HG03108 (cell line): ENCODE measurements around the gene ZNF277.
"Not testable (repeated sequence)": the region's sequence is repeated elsewhere in the genome, so short reads cannot be mapped to it uniquely, and the experiment has no call there.

Experiments
- ATAC-seq: cut with Tn5 transposase; IDR thresholded peaks from one replicate; pipeline ENCODE4 v1.9.1; 2021; ENCODE audit warnings: moderate library complexity; ENCODE audit not compliant: unreplicated experiment

Gene ZNF277

DNA sequence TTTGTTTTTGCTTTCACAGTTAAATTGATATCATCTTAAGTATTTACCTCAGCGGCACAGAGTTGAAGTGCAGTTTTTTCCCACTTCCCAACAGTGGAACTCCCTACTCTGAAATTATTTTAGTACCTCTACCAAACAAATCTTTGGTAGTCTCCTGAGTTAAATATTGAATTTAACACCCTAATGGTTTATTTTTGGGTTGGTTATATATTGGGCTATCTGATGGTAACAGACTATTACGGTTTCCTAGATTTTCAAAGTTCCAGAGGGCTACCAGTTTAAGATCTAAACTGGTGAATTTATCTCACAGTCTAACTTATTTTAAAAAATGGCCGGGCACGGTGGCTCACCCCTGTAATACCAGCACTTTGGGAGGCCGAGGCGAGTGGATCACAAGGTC lies 1.3 kb downstream of the ZNF277 start:
- no peak for ATAC-seq

- ATAC-seq, result no peak
These were observed 4.9 kb downstream of the ZNF277 start for GRCh38 chr7:112211348-112211907.

DNA sequence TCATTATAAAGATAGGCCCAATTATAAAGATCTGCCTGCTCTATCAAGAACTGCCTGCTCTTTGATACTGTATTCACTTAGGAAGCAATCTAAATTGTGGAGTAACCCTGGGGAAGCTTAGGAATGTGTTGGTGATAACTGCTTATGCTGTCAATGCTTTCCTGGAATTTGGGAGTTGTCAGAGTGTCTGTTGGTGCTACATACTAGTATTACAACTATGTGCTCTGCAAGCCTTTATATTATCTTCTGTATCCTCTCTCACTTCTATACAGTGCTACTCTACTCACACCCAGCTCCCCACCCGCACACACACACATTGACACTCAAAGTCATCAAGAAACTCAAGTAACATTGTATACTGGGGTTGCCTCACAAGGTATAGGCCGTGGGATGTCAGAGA lies 6.1 kb downstream of the ZNF277 start:
- ATAC-seq, result no peak

DNA sequence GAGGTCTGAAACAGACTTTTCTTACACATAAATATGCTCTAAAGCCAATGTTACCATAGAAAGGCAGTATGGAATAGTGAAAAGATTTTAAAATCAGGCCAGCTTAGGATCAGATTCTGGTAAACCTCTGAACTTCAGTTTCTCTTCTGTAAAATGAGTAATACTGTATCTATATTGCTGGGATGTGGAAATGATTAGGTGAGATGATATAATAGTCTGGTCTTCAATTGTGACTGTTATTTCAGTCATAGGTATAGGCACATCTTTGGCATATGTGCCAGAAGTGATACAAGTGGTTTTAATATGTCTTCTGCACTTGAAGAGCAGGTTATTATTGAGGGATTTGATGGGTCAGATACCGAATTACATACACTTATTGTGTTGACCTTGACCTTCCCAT lies 7.2 kb downstream of the ZNF277 start:
- no peak for ATAC-seq

DNA sequence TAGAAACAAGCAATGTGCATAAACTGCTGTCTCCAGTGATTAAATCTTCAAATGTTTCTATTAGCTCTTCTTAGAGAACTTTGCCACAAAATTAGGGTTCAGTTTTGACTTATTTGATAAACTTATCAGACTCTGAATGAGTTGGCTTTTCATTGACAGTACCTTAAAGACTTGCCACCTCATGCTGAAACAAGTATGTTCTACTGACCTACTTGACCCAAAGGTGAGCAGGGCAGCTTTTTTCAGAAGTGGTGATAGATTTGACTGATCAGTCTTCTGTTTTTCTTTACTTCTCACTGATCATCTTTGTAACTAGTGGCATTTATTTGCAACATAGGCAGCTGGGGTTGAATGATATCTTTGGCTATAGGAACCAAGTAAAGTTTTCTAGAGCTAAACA lies 7.8 kb downstream of the ZNF277 start:
- no peak for ATAC-seq

DNA sequence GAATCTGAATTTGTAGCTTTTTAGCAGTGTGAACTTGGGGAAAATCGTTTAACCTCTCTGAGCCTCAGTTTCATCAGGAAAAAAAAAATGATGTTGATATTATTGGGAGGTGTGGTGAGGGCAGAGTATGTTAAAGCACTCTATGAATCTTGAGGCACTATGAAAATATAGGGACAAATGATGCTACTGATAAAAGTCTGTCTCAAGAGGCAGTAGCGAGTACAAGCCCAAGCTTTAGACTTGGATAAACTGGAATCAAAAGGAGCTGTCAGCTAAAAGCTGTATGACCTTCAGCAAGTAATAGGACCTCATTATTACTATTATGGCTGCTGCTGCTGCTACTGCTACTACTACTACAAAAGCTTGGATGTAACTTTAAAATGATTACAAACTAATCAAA lies 8.4 kb downstream of the ZNF277 start:
- ATAC-seq, result no peak

GRCh38 chr7:112215787-112216186 lies 9.3 kb downstream of the ZNF277 start:
- no peak for ATAC-seq

GRCh38 chr7:112220877-112221434 lies 14.5 kb downstream of the ZNF277 start:
- ATAC-seq, result no peak

DNA sequence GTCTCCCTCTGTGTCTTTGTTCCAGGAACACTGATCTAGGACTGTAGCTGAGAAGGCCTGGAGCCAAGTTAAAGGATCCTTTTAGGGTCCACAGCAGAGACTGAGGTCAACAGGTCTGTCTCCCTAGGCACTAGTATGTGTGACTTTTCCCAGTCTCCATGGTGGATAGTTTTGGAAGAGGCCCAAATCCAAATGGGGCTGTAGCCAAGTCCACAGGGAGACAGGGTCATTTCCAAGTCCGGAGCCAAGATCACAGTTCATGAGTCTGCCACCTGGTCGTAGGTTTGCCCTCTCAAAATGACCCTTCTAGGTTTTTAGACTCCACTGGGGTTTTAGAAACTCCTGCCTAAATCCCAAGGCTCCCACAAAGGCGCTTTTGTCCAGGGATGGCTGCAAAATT lies 16.8 kb downstream of the ZNF277 start:
- no peak for ATAC-seq

DNA sequence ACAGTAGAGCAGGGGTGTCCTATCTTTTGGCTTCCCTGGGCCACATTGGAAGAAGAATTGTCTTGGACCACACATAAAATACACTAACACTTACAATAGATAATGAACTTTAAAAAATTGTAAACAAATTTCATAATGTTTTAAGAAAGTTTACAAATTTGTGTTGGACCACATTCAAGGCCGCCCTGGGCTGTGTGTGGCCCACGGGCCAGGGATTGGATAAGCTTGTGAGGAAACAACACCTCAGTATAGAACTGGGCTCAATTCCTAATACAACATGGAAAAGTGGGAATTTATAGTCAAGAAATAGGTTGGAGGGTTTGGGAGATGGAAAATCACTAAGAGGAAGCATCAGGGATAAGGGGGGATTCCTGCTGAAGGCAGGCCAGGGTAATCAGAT lies 17.7 kb downstream of the ZNF277 start:
- no peak for ATAC-seq

GRCh38 chr7:112225006-112225405 lies 18.5 kb downstream of the ZNF277 start:
- ATAC-seq, result no peak

DNA sequence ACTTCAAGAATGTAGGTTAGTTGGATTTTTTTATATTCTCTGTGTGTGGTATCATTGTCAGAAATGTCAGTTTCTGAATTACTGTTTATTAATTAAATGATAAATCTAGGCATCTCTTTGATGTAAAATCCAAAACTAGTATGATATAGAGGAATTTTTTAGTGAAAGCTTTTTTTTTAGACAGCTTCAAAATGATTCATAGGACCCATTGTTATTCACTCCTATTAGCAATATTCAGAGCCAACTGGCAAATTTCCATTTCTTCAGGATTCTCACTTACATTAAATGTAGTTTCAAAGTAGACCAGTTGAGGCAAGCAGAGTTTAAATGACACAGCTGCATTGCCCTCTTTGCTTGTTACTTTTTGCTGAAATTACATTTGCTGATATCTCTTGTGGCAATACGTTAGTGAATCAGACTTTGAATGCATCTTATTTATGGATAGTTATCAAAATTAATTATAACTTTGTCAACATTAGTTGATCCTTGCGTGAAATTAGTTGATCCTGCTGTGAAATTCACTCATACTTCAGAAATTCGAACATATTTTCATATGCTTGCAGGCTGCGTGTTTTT lies 20.3 kb downstream of the ZNF277 start:
- ATAC-seq, result no peak

DNA sequence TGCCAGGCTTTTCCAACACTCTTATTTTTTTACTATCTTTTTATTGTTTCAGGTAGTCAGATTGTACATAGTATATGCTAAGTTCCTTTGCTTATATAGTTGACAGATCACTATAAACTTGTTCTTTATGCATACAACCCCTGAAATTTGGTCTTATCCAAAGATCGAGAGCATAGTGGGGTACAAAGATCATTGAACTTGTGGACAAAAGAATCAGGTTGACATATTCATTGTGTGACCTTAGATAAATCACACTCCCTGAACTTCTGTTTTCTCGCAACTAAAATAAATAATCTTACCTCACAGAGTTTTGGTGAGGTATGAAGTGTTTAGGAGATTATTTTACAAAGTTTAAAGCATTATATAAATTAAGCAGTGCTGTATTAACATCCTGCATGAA lies 22.1 kb downstream of the ZNF277 start:
- no peak for ATAC-seq

DNA sequence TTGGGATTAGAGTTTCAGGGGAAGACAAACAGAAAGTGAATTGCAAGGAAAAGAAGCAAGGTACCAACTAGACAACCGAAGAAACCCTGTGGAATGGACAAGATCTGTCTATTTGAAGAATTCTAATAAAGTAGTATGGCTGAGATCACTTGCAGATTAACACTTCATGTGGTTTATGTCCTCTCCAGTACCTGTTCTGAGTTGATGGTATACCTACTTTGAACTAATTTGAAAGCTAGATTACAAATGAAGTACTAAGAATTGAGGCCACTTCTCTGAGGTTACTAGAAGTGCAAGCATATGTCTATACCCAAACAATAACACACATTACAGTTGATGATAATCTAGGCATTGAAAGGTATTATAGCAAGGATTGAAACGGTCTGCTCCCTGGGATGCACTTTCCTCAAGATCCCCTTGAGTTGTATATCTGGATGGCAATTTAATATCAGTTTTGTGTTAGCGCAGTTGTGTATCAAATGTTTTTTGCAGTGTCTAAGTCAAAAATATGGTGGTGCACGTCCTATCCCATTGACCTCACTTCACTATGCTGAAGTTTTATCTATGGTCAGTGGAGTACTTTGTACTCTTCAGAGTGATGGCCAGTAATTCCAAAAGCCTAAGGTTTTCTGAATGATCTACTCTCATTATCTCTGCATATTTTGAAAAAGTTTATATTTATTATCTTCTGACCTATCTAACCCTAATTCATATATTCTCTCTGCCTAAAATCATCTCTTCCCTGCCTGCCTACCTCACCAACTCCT lies 25.9 kb downstream of the ZNF277 start:
- ATAC-seq, result no peak

- no peak for ATAC-seq
These were observed 26.7 kb downstream of the ZNF277 start for GRCh38 chr7:112233048-112233697.

DNA sequence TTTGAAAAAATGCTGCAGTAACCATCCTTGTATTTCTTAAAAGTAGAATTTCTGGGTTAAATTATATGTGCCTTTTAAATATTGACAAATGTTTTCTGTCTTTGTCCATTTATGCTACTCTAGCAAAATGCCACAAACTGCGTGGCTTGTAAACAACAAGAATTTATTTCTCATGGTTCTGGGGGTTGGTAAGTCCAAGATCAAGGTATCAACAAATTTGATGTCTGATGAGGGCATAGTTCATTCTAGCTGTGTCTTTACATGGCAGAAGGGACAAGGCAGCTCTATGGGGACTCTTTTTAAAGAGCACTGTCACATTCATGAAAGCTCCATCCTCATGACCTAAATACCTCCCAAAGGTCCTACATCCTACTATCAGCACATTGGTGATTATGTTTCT lies 27.7 kb downstream of the ZNF277 start:
- ATAC-seq, result no peak

- no peak for ATAC-seq
These were observed 30.1 kb downstream of the ZNF277 start for GRCh38 chr7:112236597-112236996.

GRCh38 chr7:112238330-112238729 lies 31.8 kb downstream of the ZNF277 start:
- ATAC-seq, result no peak

- no peak for ATAC-seq
These were observed 32.5 kb downstream of the ZNF277 start for GRCh38 chr7:112238852-112239610.

DNA sequence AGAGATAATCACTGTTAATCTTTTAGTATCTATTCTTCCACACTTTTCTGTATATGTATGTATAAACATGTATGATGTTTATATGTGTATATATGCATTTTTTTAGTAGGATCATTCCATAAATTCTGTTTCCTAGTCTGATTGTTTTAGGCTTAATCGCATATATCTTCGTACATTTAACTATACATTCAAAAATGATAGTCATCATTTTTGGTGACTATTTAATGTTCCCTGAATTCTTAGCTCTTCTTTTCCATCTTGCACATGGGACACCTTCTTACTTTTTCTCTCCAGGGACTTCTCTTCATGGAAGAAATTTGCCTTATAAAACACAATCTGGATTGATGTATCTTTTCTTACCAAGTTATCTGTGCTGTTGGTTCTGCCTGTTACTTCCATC lies 42.1 kb downstream of the ZNF277 start:
- ATAC-seq, result no peak

GRCh38 chr7:112249967-112250366 lies 43.5 kb downstream of the ZNF277 start:
- not testable (repeated sequence) for ATAC-seq
